KMS-11 (cell line): ENCODE results near the gene UNKL.

ENCODE experiments used
- H2AFZ ChIP-seq: fragments of 200-600 bp; sonication (generic); 2 replicates; pipeline ENCODE4 v1.6.1; 2016; ENCODE audit warnings: antibody characterized with exemption, mixed run types, low read depth
- H3K27ac ChIP-seq: fragments of 200-600 bp; sonication (generic); 2 replicates; pipeline ENCODE4 v1.6.1; 2016; ENCODE audit warnings: mild to moderate bottlenecking, mixed run types
- H3K27me3 ChIP-seq: fragments of 200-600 bp; sonication (generic); 2 replicates; pipeline ENCODE4 v1.6.1; 2017; ENCODE audit warnings: mild to moderate bottlenecking, low read depth, mixed run types, moderate library complexity; ENCODE audit not compliant: insufficient read depth
- H3K36me3 ChIP-seq: fragments of 200-600 bp; sonication (generic); 2 replicates; pipeline ENCODE4 v1.6.1; 2017; ENCODE audit warnings: mild to moderate bottlenecking, mixed run types; ENCODE audit not compliant: insufficient read depth
- H3K4me1 ChIP-seq: fragments of 200-600 bp; sonication (generic); 2 replicates; pipeline ENCODE4 v1.6.1; 2016; ENCODE audit warnings: mild to moderate bottlenecking, low read depth, mixed run types; ENCODE audit not compliant: poor library complexity, severe bottlenecking
- H3K4me2 ChIP-seq: fragments of 200-600 bp; sonication (generic); 2 replicates; pipeline ENCODE4 v1.7.0; 2016; ENCODE audit warnings: mild to moderate bottlenecking, mixed run types
- H3K4me3 ChIP-seq: fragments of 200-600 bp; sonication (generic); IDR thresholded peaks from 2 replicates; pipeline ENCODE4 v1.6.1; 2017; ENCODE audit warnings: low read depth, low read length, mixed read lengths; ENCODE audit not compliant: insufficient read depth
- H3K79me2 ChIP-seq: fragments of 200-600 bp; sonication (generic); 2 replicates; pipeline ENCODE4 v1.6.1; 2016; ENCODE audit warnings: low read depth, mixed run types; ENCODE audit not compliant: insufficient read depth
- H3K9ac ChIP-seq: fragments of 200-600 bp; sonication (generic); 2 replicates; pipeline ENCODE4 v1.6.1; 2016; ENCODE audit warnings: mild to moderate bottlenecking, mixed run types
- H4K20me1 ChIP-seq: fragments of 200-600 bp; sonication (generic); 2 replicates; pipeline ENCODE4 v1.6.1; 2016; ENCODE audit warnings: mild to moderate bottlenecking, mixed run types; ENCODE audit not compliant: insufficient read depth
- TF ChIP-seq, protein P1 (sequence below): fragments of 200-600 bp; sonication (generic); conservative IDR thresholded peaks from 2 replicates; pipeline ENCODE4 v1.6.1; 2017; ENCODE audit warnings: low read depth, mild to moderate bottlenecking, antibody characterized with exemption, low read length, moderate library complexity, mixed read lengths

The UNKL gene

DNA sequence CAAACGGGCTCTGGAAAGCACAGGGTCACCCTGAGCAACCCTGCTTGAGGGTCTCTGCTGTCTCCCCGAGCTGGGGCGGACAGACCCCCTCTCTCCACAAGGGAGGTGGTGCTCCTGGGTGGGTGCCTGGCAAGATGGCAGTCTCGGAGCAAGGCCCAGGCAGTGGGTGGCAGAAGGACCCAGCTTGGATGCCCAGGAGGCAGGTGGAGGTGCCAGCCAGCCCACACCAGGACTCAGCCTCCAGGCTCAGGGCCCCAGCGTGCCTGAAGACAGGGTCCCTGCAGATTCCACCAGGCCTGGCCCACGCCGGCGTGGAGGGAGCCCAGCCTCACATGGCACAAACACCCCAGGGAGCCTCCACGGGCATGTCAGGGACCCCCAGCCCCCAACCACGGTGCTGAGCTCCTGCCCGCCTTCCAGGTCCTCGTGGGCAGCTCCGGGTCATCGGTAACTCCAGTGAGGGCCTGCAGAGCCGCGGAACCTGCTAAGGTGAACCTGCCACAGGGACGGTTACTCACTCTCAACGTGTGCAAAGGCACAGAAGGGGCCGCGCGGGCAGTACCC is 20.8 kb downstream of the UNKL start:
- Histone ChIP-seq H3K27me3 (no peaks in the 10 kb centered on the region), H3K4me2 (no peak overlapping the region), H3K4me3 (no peak overlapping the region), H3K9ac (no peak overlapping the region), H3K79me2 (no peaks in the 10 kb centered on the region), H3K27ac (no peak overlapping the region), H3K4me1 (no peaks in the 10 kb centered on the region), H4K20me1 (no peaks in the 10 kb centered on the region), H2AFZ (no peak overlapping the region), H3K36me3 (no peaks in the 10 kb centered on the region)
- TF ChIP-seq, protein P1, sequence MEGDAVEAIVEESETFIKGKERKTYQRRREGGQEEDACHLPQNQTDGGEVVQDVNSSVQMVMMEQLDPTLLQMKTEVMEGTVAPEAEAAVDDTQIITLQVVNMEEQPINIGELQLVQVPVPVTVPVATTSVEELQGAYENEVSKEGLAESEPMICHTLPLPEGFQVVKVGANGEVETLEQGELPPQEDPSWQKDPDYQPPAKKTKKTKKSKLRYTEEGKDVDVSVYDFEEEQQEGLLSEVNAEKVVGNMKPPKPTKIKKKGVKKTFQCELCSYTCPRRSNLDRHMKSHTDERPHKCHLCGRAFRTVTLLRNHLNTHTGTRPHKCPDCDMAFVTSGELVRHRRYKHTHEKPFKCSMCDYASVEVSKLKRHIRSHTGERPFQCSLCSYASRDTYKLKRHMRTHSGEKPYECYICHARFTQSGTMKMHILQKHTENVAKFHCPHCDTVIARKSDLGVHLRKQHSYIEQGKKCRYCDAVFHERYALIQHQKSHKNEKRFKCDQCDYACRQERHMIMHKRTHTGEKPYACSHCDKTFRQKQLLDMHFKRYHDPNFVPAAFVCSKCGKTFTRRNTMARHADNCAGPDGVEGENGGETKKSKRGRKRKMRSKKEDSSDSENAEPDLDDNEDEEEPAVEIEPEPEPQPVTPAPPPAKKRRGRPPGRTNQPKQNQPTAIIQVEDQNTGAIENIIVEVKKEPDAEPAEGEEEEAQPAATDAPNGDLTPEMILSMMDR = no peak

GRCh38 chr16:1392826-1393225 is 21.7 kb downstream of the UNKL start:
- Histone ChIP-seq H3K79me2 (no peaks in the 10 kb centered on the region), H3K36me3 (no peaks in the 10 kb centered on the region), H3K27ac (no peak overlapping the region), H3K4me1 (no peaks in the 10 kb centered on the region), H3K9ac (no peak overlapping the region), H3K27me3 (no peaks in the 10 kb centered on the region), H3K4me3 (no peak overlapping the region), H4K20me1 (no peaks in the 10 kb centered on the region), H2AFZ (no peak overlapping the region), H3K4me2 (no peak overlapping the region)
- TF ChIP-seq, protein P1 = no peak

DNA sequence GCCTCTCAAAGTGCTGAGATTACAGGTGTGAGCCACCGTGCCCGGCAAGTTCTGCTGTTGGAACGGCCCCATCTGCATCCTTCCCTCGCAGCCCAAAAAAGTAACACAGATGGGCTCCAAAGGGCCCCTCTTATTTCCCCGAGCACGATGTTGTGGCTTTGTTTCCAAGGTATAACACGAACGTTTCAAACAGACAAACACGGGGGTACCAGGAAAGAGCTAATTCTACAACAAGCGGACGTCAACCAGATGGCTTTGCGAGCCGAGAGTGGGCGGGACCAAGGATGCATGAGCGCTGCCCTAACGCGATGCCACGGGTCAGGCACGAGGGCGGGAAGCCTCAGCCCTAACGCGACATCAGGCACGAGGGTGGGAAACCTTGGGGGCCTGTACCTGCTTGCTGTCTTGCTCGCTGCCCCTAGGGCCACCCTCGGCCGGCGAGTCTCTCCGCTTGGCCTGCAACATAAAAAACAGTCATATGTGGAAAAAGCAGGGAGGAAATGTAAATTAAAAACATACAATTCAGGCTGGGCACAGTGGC is 24.2 kb downstream of the UNKL start:
- no peaks in the 10 kb centered on the region for H3K36me3 ChIP-seq
- H2AFZ ChIP-seq = no peak overlapping the region
- no peaks in the 10 kb centered on the region for H3K79me2 ChIP-seq
- H3K27ac ChIP-seq = no peak overlapping the region
- no peaks in the 10 kb centered on the region for H3K4me1 ChIP-seq
- no peaks in the 10 kb centered on the region for H3K27me3 ChIP-seq
- H3K9ac ChIP-seq = no peak overlapping the region
- no peak overlapping the region for H3K4me2 ChIP-seq
- no peak overlapping the region for H3K4me3 ChIP-seq
- TF ChIP-seq, protein P1 = no peak
- no peaks in the 10 kb centered on the region for H4K20me1 ChIP-seq

GRCh38 chr16:1389762-1390161 is 24.7 kb downstream of the UNKL start:
- Histone ChIP-seq H2AFZ (no peak overlapping the region), H3K36me3 (no peaks in the 10 kb centered on the region), H4K20me1 (no peaks in the 10 kb centered on the region), H3K79me2 (no peaks in the 10 kb centered on the region), H3K4me1 (no peaks in the 10 kb centered on the region), H3K27ac (no peak overlapping the region), H3K4me2 (no peak overlapping the region), H3K27me3 (no peaks in the 10 kb centered on the region), H3K4me3 (no peak overlapping the region), H3K9ac (no peak overlapping the region)
- TF ChIP-seq, protein P1 = no peak
